Dendritic cell treated with granulocyte-macrophage colony-stimulating factor and Interleukin-4, amounts not matched to agents 40 ng/mL and 50 ng/mL, for 4 days (primary cell): ENCODE measurements around the gene TTYH3.
A peak's percentile ranks its signal among the peaks of the same experiment; 100 is the strongest.

Experiments used
- H3K27ac Mint-ChIP-seq: one replicate; pipeline ENCODE4 v1.8.0; 2022; ENCODE audit warnings: mild to moderate bottlenecking, mixed read lengths
- H3K27me3 Mint-ChIP-seq: one replicate; pipeline ENCODE4 v1.8.0; 2022; ENCODE audit warnings: mild to moderate bottlenecking, mixed read lengths
- H3K36me3 Mint-ChIP-seq: one replicate; pipeline ENCODE4 v1.8.0; 2022; ENCODE audit warnings: low read depth, mixed read lengths
- H3K4me1 Mint-ChIP-seq: one replicate; pipeline ENCODE4 v1.8.0; 2022; ENCODE audit warnings: low read depth, mixed read lengths
- H3K4me3 Mint-ChIP-seq: one replicate; pipeline ENCODE4 v1.8.0; 2022; ENCODE audit warnings: mild to moderate bottlenecking, moderate library complexity, mixed read lengths
- H3K9me3 Mint-ChIP-seq: one replicate; pipeline ENCODE4 v1.8.0; 2022; ENCODE audit warnings: mixed read lengths
- intact Hi-C: fragments of 100-400 bp; cut with micrococcal nuclease; formaldehyde crosslinking; loops from one replicate; pipeline ENCODE4 v1.15.0; 2022

TTYH3 gene

DNA sequence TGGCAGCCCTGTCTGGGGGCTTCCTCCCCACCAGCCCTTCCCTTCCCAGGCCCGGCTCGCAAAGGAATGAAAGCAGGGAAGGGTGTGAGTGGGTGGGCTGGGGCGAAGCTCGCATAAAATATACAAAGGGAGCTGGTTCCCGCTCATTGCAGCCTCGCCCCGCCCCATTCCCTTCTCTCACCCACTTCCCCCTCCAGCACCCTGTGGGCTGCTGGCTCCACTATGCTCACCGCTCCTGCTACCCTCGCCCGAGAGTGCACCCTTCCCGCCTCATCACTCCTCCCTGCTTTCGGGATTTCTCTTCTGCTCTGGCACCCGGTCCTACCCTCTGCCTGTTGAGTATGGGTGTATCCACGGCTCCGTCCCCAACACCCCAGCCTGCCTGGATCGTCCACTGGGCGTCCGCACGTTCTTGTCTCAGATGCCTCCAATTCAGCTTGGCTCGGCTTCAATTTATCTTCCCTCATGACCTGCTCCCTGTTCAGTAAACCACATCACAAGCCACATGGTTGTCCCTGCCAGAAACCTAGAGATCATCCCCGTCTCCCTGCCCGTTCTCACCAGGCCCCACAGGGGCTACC, 14.4 kb upstream of the TTYH3 start:
- H3K27ac Mint-ChIP-seq, result peak overlapping the region; percentile 55
- intact Hi-C loops, result no loop called here
- peaks cover 28% of the 10 kb centered on the region for H3K27me3 Mint-ChIP-seq
- H3K4me3 Mint-ChIP-seq, result no peak overlapping the region
- H3K36me3 Mint-ChIP-seq, result no peaks in the 10 kb centered on the region
- H3K9me3 Mint-ChIP-seq, result no peaks in the 10 kb centered on the region
- peaks cover 45% of the 10 kb centered on the region for H3K4me1 Mint-ChIP-seq

DNA sequence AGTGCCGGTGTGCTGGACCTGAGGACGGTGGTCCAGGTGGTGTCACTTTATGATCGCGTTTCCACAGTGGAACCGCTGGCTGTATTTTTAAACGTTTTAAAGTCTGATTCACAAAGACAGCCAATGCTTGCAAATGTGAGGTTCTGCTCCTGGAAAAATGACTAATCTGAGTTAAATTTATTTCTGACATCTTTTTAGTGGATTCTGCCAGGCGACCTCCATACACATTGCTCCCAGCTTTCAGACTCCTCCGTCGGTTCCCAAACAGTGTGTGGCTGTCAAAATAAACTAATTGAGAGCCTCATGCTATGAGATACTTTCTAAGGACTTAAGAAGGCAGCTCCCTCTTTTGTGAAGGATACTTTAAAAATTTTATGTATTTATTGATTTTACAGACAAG, 12.7 kb upstream of the TTYH3 start:
- H3K27me3 Mint-ChIP-seq, result peaks cover 22% of the 10 kb centered on the region
- no peak overlapping the region for H3K4me3 Mint-ChIP-seq
- no peaks in the 10 kb centered on the region for H3K9me3 Mint-ChIP-seq
- peaks cover 45% of the 10 kb centered on the region for H3K4me1 Mint-ChIP-seq
- intact Hi-C loops, result no loop called here
- H3K27ac Mint-ChIP-seq, result no peak overlapping the region
- H3K36me3 Mint-ChIP-seq, result no peaks in the 10 kb centered on the region

DNA sequence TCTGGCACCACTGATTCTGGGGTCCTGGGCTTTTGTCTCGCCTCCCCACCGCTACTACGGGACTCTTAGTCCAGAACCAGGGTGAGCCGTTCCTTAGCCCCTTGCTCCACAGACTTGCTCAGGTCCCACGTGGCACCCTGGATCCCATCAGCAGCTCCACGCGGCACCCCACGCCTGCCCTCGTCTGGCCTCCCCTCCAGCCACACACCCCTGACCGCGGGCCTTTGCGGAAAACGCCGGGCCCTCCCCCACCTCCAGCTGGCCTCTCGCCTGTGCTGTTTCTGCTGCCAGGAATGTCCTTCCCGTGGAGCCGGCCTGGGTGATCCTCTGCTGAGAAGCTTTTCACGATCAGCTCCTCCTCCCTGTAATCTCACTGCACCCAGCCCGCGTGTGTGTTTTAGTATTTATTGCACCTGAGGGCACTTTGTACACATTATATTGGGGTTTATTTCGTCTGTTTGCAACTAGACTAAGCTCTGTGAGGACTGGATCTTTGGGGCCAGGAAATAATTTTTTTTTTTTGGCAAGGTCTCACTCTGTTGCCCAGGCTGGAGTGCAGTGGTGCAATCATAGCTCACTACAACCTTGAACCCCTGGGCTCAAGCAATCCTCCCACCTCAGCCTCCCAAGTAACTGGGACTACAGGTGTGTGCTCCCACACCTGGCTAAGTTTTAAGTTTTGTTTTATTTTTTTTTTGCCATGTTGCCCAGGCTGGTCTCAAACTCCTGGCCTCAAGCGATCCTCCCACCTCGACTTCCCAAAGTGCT, 10.5 kb upstream of the TTYH3 start:
- no peak overlapping the region for H3K4me3 Mint-ChIP-seq
- peaks cover 49% of the 10 kb centered on the region for H3K4me1 Mint-ChIP-seq
- H3K9me3 Mint-ChIP-seq, result no peaks in the 10 kb centered on the region
- H3K36me3 Mint-ChIP-seq, result no peaks in the 10 kb centered on the region
- peak overlapping the region; percentile 73 for H3K27ac Mint-ChIP-seq
- H3K27me3 Mint-ChIP-seq, result peaks cover 15% of the 10 kb centered on the region
- intact Hi-C loops, result no loop called here

DNA sequence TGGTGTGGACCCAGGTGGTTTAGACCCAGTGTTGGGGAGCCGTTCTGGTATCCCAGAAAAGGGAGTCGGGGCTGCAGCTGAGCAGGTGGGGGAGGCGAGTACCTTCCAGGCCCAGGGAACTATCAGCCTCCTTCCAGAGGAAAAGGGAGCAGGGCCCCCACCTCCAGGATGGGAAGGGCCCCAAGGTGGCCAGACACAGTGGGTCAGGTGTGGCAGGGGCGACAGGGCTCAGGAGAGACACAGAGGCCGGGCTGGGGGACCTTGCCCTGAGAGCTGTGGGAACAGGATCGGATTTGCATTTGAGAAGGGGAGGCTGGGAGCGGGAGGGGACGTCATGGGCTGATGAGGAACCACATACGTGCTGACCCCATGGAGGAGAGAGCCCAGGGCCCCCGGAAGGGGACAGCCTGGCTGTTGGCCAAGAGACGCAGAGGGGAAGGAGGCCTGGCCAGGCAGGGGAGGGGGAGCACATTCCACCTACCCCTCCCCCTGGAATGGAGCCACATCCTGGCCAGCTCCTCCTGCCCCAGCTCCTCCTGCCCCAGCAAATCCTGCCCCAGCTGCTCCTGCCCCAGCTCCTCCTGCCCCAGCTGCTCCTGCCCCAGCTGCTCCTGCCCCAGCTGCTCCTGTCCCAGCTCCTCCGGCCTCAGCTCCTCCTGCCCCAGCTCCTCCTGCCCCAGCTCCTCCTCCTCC, 9.7 kb upstream of the TTYH3 start:
- Mint-ChIP-seq H3K27me3 (peaks cover 15% of the 10 kb centered on the region), H3K27ac (peak overlapping the region; percentile 73), H3K9me3 (no peaks in the 10 kb centered on the region), H3K4me1 (peaks cover 49% of the 10 kb centered on the region), H3K36me3 (no peaks in the 10 kb centered on the region), H3K4me3 (no peak overlapping the region)
- intact Hi-C loops, result no loop called here

DNA sequence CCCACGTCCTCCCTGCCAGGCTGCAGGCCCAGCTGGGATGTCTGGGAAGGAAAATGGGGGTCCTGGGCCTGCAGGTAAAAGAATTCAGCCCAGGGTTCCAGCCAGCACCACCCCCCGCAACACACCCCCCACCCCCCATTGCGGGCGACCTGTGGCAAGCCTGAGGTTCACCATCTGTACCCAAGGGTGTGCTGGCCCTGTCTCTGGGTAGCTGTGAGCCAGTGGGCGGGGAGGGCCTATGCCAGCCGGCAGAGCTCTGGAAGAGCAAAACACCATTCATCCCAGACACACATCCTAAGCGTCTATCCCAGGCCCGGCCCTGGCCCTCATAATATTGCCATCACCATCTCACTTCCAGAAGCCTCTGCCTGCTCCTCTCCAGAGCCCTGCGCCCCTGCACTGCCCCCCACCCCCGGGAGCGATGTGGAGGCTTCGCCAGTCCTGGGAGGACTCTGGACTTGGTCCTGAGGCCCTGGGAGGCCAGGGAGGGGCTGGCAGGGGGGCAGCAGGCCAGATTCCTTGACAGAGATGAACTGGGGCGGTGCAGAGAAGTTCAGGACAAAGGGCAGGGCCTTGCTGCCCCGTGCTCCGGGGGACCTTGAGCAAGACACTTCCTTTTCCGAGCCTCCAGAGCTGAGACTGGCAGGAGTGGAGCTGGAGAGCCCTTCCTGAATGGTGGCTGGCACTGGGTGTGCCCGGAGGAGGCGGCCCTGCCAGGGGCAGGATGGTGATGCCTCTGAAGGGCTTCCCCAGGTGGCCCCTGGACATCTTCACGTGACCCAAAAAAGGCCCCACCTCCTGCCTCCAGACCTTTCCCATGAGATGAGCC, 8.7 kb upstream of the TTYH3 start:
- intact Hi-C loops, result no loop called here
- H3K36me3 Mint-ChIP-seq, result no peaks in the 10 kb centered on the region
- peaks cover 46% of the 10 kb centered on the region for H3K4me1 Mint-ChIP-seq
- no peaks in the 10 kb centered on the region for H3K9me3 Mint-ChIP-seq
- no peak overlapping the region for H3K4me3 Mint-ChIP-seq
- peaks cover 11% of the 10 kb centered on the region for H3K27me3 Mint-ChIP-seq
- peak overlapping the region; percentile 73 for H3K27ac Mint-ChIP-seq

DNA sequence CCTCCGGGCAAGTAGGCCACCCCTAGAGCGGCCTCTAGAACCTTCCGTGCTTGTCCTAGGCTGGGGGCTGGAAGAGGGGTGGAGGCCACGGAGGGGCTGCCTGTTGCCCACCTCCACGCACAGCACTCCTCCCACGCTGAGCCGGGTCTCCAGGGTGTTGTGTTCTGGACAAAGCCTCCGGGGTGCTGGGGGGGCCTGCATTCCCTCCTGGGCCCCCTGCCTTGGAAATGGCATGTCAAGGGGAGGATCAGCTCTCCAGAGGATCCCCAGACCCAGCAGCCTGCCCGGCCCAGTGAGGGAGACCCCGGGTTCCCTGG, 8.1 kb upstream of the TTYH3 start:
- peaks cover 10% of the 10 kb centered on the region for H3K27me3 Mint-ChIP-seq
- H3K4me1 Mint-ChIP-seq, result peaks cover 45% of the 10 kb centered on the region

DNA sequence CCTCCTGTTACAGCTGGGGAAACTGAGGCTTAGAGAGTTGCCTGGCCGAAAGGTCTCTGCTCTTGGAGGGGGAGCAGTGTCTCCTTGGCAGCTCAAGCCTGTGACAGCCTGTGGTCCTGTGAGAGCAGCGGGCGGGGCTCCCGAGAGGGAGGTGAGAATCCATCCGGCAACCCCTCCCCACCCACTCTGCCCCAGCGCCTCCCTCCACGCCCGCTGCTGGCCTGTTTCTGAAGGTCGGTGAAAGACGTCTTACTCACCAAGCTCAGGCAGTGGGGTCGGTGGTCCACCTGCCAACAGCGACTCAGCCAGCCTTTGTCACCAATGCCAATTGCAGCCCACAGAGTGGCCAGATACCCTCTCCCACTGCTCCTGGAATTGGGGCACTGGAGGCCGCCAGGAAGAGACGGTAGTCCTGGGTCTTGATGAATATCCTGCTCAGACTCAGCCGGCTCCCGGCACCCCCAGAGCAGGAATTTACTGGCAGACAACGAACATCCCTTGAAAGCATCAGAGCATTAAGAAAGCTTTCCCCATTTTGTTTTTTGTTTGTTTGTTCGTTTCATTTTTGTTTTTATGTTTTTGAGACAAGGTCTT, 7.4 kb upstream of the TTYH3 start:
- Mint-ChIP-seq H3K9me3 (no peaks in the 10 kb centered on the region), H3K27ac (peak overlapping the region; percentile 73), H3K4me3 (no peak overlapping the region), H3K27me3 (peaks cover 10% of the 10 kb centered on the region), H3K36me3 (no peaks in the 10 kb centered on the region), H3K4me1 (peaks cover 45% of the 10 kb centered on the region)
- intact Hi-C loops, result no loop called here

More for the DNA sequence above, 8.1 kb upstream of the TTYH3 start:
- no peaks in the 10 kb centered on the region for H3K9me3 Mint-ChIP-seq
- peak overlapping the region; percentile 73 for H3K27ac Mint-ChIP-seq
- intact Hi-C loops, result no loop called here
- no peak overlapping the region for H3K4me3 Mint-ChIP-seq
- no peaks in the 10 kb centered on the region for H3K36me3 Mint-ChIP-seq

DNA sequence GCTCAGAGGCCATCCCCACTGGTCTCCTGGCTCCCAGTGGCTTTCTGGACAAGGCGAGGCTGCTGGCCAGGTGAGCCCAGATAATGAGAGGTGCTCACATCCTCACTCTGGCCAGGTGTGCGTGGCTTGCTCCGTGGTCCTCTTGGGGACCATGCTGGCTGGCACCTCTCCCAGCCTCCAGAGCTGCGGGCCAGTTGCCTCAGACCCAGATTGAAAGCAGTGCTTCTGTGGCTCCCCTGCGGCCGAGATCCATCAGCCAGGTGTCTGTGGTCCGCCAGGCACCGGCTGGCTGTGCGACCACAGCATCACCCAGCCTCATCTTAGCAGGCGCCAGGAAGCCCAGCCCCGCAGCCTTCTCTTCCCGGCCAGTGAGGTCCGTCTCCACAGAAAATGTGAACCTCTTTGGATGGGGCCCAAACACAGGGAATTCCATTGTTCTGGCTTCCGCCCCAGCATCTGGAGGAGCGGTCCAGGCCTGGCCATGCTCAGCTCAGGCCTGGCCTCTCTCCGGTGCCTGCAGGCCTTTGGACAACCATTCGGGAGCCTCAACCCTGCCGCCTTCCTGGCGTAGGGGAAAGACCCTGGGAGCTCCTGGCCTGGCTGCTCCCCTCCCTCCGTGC, 5.2 kb upstream of the TTYH3 start:
- H3K4me1 Mint-ChIP-seq, result peaks cover 56% of the 10 kb centered on the region
- H3K4me3 Mint-ChIP-seq, result no peak overlapping the region
- no peak overlapping the region for H3K27ac Mint-ChIP-seq
- H3K27me3 Mint-ChIP-seq, result peaks cover 6% of the 10 kb centered on the region
- H3K9me3 Mint-ChIP-seq, result no peaks in the 10 kb centered on the region
- H3K36me3 Mint-ChIP-seq, result no peaks in the 10 kb centered on the region
- intact Hi-C loops, result no loop called here

DNA sequence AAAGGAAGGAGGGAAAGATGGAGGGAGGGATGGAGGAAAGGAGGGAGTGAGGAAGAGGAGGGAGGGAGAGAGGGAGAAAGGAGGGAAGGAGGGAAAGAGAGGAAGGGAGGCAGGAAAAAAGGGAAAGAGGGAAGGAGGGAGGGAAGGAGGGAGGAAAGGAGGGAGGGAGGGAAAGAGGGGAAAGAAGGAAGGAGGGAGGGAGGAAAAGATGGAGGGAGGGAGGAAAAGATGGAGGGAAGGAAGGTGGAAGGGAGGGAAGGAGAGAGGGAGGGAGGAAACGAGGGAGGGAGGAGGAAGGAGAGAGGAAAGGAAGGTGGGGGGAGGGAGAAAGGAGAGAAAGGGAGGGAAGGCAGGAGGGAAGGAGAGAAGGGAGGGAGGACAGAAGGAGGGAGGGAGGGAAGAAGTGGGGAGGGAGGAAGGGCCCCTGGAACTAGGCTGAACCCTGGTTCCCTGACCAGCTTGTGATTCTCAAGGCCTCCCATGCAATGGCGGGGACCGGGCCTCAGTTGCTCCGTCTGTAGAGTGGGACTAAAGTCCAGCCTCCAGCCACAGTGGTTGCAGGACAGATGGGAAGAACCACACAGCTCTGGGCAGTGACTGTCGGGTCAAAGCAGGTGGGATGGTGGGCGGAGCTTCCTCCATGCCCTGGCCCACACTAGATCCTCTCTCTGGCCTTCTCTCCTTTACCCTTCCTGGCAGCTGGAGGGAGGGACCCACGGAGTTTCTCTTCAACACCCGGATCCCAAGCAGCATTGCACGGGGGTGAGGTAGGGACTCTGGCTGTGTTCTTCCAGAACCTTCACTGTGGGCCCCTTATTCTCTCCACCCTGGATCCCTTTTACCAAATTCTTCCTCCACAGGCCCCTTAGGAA, 4.3 kb upstream of the TTYH3 start:
- peaks cover 3% of the 10 kb centered on the region for H3K27me3 Mint-ChIP-seq
- peaks cover 47% of the 10 kb centered on the region for H3K4me1 Mint-ChIP-seq
- peaks cover 6% of the 10 kb centered on the region for H3K36me3 Mint-ChIP-seq
- H3K9me3 Mint-ChIP-seq, result no peaks in the 10 kb centered on the region
- intact Hi-C loops, result no loop called here
- no peak overlapping the region for H3K4me3 Mint-ChIP-seq
- H3K27ac Mint-ChIP-seq, result no peak overlapping the region

DNA sequence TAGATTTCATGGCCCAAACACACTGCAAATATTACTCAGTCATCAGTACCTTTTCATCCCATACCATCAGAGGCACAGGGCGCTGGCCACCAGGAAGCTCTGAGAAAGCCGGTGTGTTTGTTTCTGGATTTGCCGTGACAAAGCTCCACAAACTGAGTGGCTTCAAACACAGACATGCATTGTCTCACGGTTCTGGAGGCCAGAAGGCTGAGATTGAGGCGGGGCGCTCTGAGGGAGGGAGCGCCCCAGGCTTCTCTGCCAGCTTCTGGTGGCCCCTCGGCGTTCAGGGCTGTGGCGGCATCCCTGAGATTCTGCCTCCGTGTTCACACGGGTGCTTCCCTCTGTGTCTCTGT, 3.7 kb upstream of the TTYH3 start:
- peaks cover 12% of the 10 kb centered on the region for H3K36me3 Mint-ChIP-seq
- no peak overlapping the region for H3K27ac Mint-ChIP-seq
- no peak overlapping the region for H3K4me3 Mint-ChIP-seq
- H3K4me1 Mint-ChIP-seq, result peaks cover 41% of the 10 kb centered on the region
- intact Hi-C loops, result no loop called here
- H3K27me3 Mint-ChIP-seq, result peaks cover 3% of the 10 kb centered on the region
- no peaks in the 10 kb centered on the region for H3K9me3 Mint-ChIP-seq

DNA sequence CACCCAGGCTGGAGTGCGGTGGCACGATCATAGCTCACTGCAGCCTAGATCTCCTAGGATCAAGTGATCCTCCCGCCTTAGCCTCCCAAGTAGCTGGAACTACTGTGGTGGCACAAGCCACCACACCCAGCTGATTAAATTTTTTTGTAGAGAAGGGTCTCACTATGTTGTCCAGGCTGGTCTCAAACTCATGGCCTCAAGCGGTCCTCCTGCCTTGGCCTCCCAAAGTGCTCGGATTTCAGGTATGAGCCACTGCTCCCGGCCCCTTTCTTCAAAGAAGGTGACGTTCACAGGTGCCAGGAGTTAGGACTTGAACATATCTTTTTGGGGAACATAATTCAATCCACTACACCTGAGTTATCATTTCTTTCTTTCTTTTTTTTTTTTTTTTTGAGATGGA, 2.9 kb upstream of the TTYH3 start:
- no peak overlapping the region for H3K4me3 Mint-ChIP-seq
- peaks cover 3% of the 10 kb centered on the region for H3K27me3 Mint-ChIP-seq
- peaks cover 40% of the 10 kb centered on the region for H3K4me1 Mint-ChIP-seq
- H3K27ac Mint-ChIP-seq, result no peak overlapping the region
- no peaks in the 10 kb centered on the region for H3K9me3 Mint-ChIP-seq
- intact Hi-C loops, result no loop called here
- peaks cover 20% of the 10 kb centered on the region for H3K36me3 Mint-ChIP-seq

DNA sequence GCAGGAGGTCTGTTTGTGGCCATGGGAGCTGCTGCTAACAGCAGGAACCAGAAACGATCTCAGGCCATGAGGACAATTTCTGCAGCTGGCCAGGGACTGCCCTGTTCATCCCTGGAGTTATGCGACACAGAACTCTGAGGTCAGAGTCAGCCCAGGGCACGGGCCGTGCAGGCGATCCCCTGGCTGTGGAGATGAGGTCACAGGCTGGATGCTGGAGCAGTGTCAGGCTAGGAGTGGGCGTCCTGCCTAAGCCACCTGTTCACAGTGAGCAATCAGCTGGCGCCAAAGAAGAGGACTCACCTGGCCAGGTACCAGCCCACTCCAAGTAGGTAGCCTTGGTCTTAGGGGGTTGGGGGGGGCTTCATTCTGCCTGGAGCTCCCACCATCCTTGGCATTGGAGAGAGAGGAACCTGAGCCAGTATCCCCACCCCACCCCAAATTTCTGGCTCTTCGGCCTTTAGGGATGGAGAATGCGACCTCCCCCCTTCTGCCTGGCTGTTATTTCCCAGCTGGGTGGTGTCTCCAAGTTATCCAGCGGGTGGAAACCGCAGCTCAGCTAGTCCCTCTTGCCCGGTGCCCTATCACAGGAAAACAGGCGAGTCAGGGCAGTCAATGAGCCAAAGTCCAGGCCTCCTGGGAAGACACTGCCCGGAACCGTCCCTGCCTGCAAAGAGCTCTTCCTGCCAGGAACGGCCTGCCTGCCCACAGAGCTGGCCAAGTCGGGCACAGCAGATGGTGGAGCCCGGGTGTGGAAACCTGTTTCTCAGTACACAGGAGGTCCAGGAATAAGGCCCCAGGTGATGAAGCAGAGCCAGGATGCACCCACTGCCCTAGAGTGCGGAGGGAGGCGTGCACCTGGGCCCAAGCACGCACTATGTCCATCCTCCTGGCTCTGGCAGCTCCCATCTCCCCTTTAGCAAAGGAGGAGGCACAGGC, 1.8 kb upstream of the TTYH3 start:
- intact Hi-C loops, result loop anchor here (10.0 kb wide), 1 partner anchor 105 kb away; no protein-coding TSS in a partner anchor
- Mint-ChIP-seq H3K36me3 (peaks cover 31% of the 10 kb centered on the region), H3K27ac (no peak overlapping the region), H3K9me3 (no peaks in the 10 kb centered on the region), H3K4me3 (no peak overlapping the region), H3K4me1 (peaks cover 40% of the 10 kb centered on the region), H3K27me3 (peaks cover 3% of the 10 kb centered on the region)
